ENCODE results near the gene ATF4. TPM values are rescaled to one million over a fixed set of nuclear protein-coding genes. Genes with fewer than 3 reads are reported as not detected.

The ATF4 gene
- total RNA-seq, 1 experiment from 2014 or later = 177 TPM

GRCh38 chr22:39490135-39490798 lies 30.1 kb upstream of the ATF4 start:
- TF ChIP-seq TCF7L2 (IDR thresholded peaks at IDR 0.05; ENCODE audit: low read depth, low read length) = no peak
- no peak for TF ChIP-seq REST (IDR thresholded peaks at IDR 0.05; ENCODE audit: insufficient read depth in 1 of 2, low read depth in 2 of 2, low read length in 1 of 2)
- no peak for TF ChIP-seq CTCF (IDR thresholded peaks at IDR 0.05)
- no peak for TF ChIP-seq SIN3A (IDR thresholded peaks at IDR 0.05; ENCODE audit: borderline replicate concordance, insufficient read depth, low read depth, low read length)
- TF ChIP-seq POLR2AphosphoS5 (IDR thresholded peaks at IDR 0.05; ENCODE audit: low read depth, low read length) = no peak
- in situ Hi-C loops (cut with HindIII; ENCODE audit: low pct_unique_long_range_greater_than_20kb, low sequenced_read_pairs) = no loop called here
- H3K4me1 ChIP-seq (ENCODE audit: control insufficient read depth, insufficient read depth, low read length) = no peaks in the 10 kb centered on the region
- POLR2A ChIA-PET = interaction anchor here (0.6 kb wide), 1 partner anchor 11 kb away, joined by 5 read pairs; no protein-coding TSS in a partner anchor
- intact Hi-C loops (cut with micrococcal nuclease; ENCODE audit: unreplicated experiment) = no loop called here
- no TSS peak for BruUV-seq (replicated peaks)
- no peak overlapping the region for H3K27ac ChIP-seq (ENCODE audit: low read length)
- H3K36me3 ChIP-seq (ENCODE audit: control insufficient read depth, insufficient read depth, low read length) = no peaks in the 10 kb centered on the region
- H3K4me3 ChIP-seq (ENCODE audit: low read depth in 2 of 2, low read length in 2 of 2) = no peak overlapping the region
- no peaks in the 10 kb centered on the region for H3K27me3 ChIP-seq (ENCODE audit: control insufficient read depth, insufficient read depth, low read length)
- ATAC-seq (peak; percentile 91), DNase-seq (ENCODE audit: low read depth, low spot score) (no peak)
- no peaks in the 10 kb centered on the region for H3K9me3 ChIP-seq (ENCODE audit: control insufficient read depth, insufficient read depth, low read depth, low read length)
- CTCF ChIA-PET = no interaction called here

- POLR2A ChIA-PET = interaction anchor here (0.6 kb wide), 2 partner anchors 10 to 563 kb away, joined by 5 to 15 read pairs; no protein-coding TSS in a partner anchor
- H3K36me3 ChIP-seq (ENCODE audit: control insufficient read depth, insufficient read depth, low read length) = no peaks in the 10 kb centered on the region
- TF ChIP-seq SIN3A (IDR thresholded peaks at IDR 0.05; ENCODE audit: borderline replicate concordance, insufficient read depth, low read depth, low read length) (no peak), REST (IDR thresholded peaks at IDR 0.05; ENCODE audit: insufficient read depth in 1 of 2, low read depth in 2 of 2, low read length in 1 of 2) (no peak), CTCF (IDR thresholded peaks at IDR 0.05) (no peak), TCF7L2 (IDR thresholded peaks at IDR 0.05; ENCODE audit: low read depth, low read length) (no peak), POLR2AphosphoS5 (IDR thresholded peaks at IDR 0.05; ENCODE audit: low read depth, low read length) (no peak)
- no peak for ATAC-seq
- H3K27me3 ChIP-seq (ENCODE audit: control insufficient read depth, insufficient read depth, low read length) = no peaks in the 10 kb centered on the region
- CTCF ChIA-PET = interaction anchor here (0.6 kb wide), 1 partner anchor 11 kb away, joined by 3 read pairs; the partner anchor contains the start of gene MIEF1
- BruUV-seq (replicated peaks) = no TSS peak
- no peak for DNase-seq (ENCODE audit: low read depth, low spot score)
- intact Hi-C loops (cut with micrococcal nuclease; ENCODE audit: unreplicated experiment) = no loop called here
- in situ Hi-C loops (cut with HindIII; ENCODE audit: low pct_unique_long_range_greater_than_20kb, low sequenced_read_pairs) = no loop called here
- H3K4me1 ChIP-seq (ENCODE audit: control insufficient read depth, insufficient read depth, low read length) = no peaks in the 10 kb centered on the region
- H3K27ac ChIP-seq (ENCODE audit: low read length) = no peak overlapping the region
- H3K4me3 ChIP-seq (ENCODE audit: low read depth in 2 of 2, low read length in 2 of 2) = no peak overlapping the region
- H3K9me3 ChIP-seq (ENCODE audit: control insufficient read depth, insufficient read depth, low read depth, low read length) = no peaks in the 10 kb centered on the region
Measured at GRCh38 chr22:39490966-39491680, 29.2 kb upstream of the ATF4 start.

Measured in Panc1 (cell line).